ENCODE data around the gene GTF2H2C. TPM values are rescaled to one million over a fixed set of nuclear protein-coding genes. Genes with fewer than 3 reads are reported as not detected.
"Not testable (repeated sequence)": the region's sequence is repeated elsewhere in the genome, so short reads cannot be mapped to it uniquely, and the experiment has no call there.

The GTF2H2C gene
- total RNA-seq, 1 experiment from 2014 or later = 12.8 TPM

GRCh38 chr5:69566172-69566571 is 6.2 kb downstream of the GTF2H2C start:
- not testable (repeated sequence) for DNase-seq (ENCODE audit: low spot score)

- DNase-seq (ENCODE audit: low spot score) = not testable (repeated sequence)
These were observed 8.1 kb downstream of the GTF2H2C start for GRCh38 chr5:69568072-69568471.

- DNase-seq (ENCODE audit: low spot score) = not testable (repeated sequence)
These were observed 23.4 kb downstream of the GTF2H2C start for GRCh38 chr5:69583356-69583755.

- not testable (repeated sequence) for DNase-seq (ENCODE audit: low spot score)
These were observed 36.3 kb downstream of the GTF2H2C start for GRCh38 chr5:69596114-69596840.

- DNase-seq (ENCODE audit: low spot score) = not testable (repeated sequence)
These were observed 42.0 kb downstream of the GTF2H2C start for GRCh38 chr5:69601947-69602346.

GRCh38 chr5:69606839-69607238 is 46.8 kb downstream of the GTF2H2C start:
- not testable (repeated sequence) for DNase-seq (ENCODE audit: low spot score)

- DNase-seq (ENCODE audit: low spot score) = not testable (repeated sequence)
These were observed 47.8 kb downstream of the GTF2H2C start for GRCh38 chr5:69607750-69608149.

GRCh38 chr5:69608861-69609496 is 49.0 kb downstream of the GTF2H2C start:
- DNase-seq (ENCODE audit: low spot score) = not testable (repeated sequence)

GRCh38 chr5:69614843-69615242 is 54.9 kb downstream of the GTF2H2C start:
- DNase-seq (ENCODE audit: low spot score) = not testable (repeated sequence)

- DNase-seq (ENCODE audit: low spot score) = not testable (repeated sequence)
These were observed 71.9 kb downstream of the GTF2H2C start for GRCh38 chr5:69631879-69632278.

Small RNA genes lying within 50 kb of the gene (small RNA-seq; reads per million reads assigned to genes)
- not detected for gene RNU6-724P

Other genes starting within 250 kb of the GTF2H2C start
- 3.4 and 3.7 TPM in 2 replicates for gene CCDC125, start 227.4 kb upstream of the GTF2H2C start, total RNA-seq (2014; rRNA removed; shearing (Covaris generic))
- gene AK6, start 190.7 kb upstream of the GTF2H2C start, total RNA-seq (2014; rRNA removed; shearing (Covaris generic)) = 23.7 and 23.8 TPM in 2 replicates
- 77.5 and 82.6 TPM in 2 replicates for gene TAF9, start 190.7 kb upstream of the GTF2H2C start, total RNA-seq (2014; rRNA removed; shearing (Covaris generic))
- gene RAD17, start 190.4 kb upstream of the GTF2H2C start, total RNA-seq (2014; rRNA removed; shearing (Covaris generic)) = 7.2 and 14.9 TPM in 2 replicates
- 21.8 and 26.7 TPM in 2 replicates for gene MARVELD2, start 145.1 kb upstream of the GTF2H2C start, total RNA-seq (2014; rRNA removed; shearing (Covaris generic))
- gene OCLN, start 67.4 kb upstream of the GTF2H2C start, total RNA-seq (2014; rRNA removed; shearing (Covaris generic)) = 25.6 and 43.6 TPM in 2 replicates